ENCODE results near the gene IL1RAP.

Gene IL1RAP

GRCh38 chr3:190545191-190545590 is 31.3 kb downstream of the IL1RAP start:
- DNase-seq: no peak

DNA sequence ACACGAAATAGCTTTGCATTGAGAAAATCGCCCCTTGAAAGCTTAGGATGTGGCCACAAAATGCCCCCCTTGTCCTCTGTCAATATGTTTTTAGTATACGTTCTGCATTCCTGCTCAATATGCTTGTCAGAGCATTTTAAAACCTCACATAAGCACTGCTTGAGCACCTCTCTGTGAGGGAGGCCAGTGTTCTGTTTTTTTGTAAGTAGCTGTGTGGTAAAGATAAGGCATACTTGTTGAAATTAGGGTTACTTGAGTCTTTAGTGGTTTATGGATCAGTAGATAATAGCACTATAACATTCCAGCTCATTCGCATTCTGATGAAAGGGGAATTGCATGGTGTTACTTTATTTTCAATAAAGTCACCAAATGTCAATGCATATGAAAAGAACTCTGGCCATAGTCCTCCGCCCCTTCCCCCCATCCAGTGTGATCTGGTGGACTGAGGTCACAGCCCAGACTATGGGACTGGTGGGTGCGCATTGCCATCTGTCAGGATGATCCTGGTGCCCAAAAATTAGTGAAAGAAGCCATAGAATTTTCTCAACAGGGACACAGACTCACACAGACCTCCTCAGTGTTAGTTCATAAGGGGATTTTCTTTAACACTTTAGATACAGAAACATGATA is 33.1 kb downstream of the IL1RAP start:
- DNase-seq: no peak

DNA sequence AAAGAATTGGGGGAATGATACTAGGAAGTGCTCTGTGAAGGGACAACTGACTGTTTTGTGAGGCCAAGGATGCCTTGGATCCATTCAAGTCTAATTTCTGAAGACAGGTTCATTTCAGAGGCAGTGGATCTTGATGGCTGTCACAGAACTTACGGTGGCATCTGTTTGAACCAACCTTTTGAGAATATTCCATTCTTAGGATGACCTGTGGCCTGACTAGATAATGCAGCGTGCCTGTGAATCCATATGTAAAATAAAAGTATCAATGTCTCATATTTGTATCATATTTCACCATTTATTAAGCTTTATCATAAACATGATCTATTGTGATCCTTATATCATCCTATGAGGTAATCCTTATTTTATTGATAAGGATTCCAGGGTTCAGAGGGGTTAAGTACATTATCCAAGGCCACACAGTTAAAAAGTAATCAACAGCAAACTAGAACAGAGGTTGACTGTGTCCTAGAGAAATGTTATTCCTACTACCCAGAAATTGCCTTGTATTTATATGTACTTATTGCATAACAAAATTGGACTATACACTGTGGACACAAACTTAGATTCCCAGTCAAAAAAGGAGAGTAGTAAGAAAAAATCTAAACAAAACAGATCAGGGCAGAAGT is 34.3 kb downstream of the IL1RAP start:
- no peak for DNase-seq

DNA sequence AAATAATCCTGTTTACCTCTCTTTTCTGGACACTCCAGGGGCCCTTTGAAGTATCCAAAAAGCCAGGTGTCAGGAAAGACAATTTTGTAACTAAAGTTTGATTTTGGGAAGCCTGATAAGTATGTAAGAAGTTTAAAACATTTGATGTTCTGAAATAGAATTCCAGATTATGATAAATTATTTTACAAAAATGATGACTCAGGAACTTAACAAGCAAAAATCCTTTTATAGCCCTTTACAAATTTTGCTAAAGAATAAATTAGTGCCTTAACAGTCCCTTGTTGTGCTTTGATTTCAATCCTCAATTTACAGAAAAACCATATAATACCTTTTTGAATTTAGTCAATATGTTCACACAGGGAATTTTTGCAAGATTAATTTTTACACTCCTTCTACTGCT is 38.1 kb downstream of the IL1RAP start:
- no peak for DNase-seq

GRCh38 chr3:190552969-190553759 is 39.3 kb downstream of the IL1RAP start:
- DNase-seq: no peak

- no peak for DNase-seq
Observed at GRCh38 chr3:190554197-190554596, 40.3 kb downstream of the IL1RAP start.

DNA sequence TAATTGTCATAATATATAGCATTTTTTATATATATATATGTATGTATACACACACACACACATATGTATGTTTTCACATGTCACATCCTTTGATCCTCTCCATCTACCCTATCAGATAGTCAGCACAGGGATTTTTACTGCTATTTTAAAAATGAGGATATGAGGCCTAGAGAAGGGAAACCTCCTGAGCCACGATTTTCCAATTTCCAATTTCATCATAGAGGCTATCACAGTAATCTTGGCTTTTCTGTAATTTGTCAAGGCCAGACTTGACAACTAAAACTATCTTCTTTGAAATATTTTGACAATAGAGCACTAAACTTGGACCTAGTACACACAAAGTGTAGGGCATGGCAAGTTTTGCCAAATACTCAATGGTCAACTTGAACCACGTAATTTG is 42.5 kb downstream of the IL1RAP start:
- no peak for DNase-seq

DNA sequence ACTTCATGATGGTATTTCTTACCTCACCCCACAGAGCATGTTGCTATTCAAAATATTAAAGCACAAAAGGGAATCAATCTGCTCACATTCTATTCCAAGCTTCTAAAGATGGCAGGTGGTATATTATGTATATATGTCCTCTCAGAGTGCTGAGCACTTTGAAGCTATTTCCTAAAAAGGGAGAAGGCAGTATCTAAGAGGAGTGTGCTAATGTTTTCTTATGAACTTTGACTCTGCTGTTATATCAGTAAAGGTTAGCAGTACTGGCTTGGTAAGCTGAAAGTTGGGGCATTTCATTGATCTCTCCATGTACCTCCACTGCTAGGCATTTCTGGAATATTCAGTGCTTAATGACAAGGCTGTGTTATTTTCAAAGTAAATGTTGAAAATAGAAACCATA is 43.4 kb downstream of the IL1RAP start:
- DNase-seq: no peak

GRCh38 chr3:190558316-190558715 is 44.4 kb downstream of the IL1RAP start:
- no peak for DNase-seq

DNA sequence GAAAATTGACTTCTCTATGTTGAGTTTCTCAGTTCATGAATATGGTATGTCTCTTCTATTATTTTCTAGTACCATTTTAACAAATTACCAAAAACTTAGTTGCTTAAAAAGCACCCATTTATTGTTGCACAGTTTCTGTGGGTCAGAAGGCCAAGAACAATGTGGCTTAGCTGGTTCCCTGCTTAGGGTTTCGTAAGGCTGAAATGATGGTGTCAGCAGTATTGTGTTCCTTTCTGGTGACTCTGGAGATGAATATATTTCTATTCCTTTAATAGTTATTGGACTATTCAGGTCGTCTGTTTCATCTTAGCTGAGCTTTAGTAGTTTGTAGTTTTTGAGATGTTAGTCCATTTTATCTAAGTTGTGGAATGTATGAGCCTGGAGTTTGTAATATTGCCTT is 44.9 kb downstream of the IL1RAP start:
- DNase-seq: no peak

DNA sequence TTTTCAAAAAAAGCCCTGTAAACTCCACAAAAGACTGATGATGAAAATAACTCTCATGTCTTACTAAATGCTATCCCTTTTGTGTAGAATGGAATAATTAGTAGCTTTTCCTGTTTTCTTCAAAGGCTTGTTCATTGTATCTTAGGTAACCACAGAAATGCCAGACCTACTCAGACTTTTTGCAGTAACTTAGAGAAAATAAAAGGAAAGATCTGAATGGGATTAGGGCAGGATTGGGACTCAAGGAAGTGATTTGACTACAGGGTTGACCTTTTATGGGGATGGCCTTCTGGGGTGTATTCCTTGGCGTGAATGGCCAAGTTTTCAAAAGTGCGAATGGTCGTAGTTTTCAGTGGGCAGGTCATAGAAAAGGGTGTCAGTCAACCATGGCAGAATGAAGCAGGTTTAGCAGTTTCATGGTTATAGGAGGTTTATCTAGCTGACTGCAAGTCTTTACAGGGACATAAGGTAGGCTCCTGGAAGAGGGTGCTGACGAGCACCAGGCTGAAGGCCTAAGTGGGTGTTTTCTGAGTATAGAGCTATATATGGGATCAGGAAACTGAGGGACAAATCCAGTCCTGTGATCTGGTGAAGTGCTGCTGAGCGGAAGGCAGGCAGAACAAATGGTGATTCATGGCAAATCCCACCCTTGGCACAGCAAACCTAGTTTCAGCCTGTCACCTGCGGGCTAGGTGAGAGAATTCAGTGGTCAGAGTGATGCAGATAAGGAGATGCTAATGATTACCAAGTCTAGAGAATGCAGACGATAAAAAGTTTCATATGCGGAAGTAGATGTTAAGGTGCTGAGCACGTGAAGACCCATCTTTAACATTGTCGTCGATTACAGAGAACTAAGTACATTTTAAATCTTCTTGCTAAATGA is 46.4 kb downstream of the IL1RAP start:
- DNase-seq: no peak

DNA sequence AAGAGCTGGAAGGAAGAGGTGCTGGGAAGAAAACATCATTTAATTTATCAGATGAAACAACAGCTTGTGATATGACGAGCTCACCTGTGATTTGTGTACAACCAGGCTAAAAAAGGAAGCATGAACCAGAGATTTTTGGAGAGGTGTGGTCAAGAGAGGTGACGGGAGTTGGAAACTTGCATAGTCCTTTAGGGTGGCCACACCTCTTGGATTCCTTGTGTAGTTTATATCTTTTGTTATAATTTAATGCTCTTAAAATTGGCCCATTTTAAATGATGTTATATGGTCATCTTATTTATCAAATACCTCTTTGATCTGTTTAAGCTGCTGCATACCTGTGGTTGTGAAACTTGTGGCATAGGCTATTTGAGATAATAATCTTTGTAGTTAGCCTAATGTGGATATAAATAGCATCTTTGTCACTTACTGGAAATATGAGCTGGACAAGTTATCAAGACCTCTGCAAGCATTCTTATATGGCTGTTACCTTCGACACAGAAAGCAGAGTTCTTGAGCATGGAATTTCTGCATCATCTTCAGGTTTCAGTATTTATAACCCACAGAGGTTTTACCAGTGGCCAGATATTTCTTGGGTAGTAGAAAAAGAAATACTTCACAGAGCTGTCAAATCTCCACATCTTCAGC is 49.1 kb downstream of the IL1RAP start:
- no peak for DNase-seq

DNA sequence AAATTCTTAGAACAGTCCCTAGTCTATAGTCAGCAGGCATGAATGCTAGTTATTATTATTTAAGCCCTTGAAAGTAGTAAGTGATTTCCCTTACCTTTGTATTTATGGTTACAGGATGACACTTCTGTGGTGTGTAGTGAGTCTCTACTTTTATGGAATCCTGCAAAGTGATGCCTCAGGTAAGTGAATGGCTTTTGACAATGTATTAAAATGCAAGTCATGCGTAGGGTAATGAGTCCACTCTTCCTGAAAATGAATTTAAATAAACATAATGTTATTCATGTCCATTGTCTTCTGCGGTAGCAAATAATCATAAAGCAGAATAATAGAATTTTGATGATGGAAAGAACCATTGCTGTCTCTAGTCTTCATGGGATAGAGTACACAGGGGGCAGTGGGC is 50.3 kb downstream of the IL1RAP start:
- no peak for DNase-seq

GRCh38 chr3:190566043-190566933 is 52.4 kb downstream of the IL1RAP start:
- peak; percentile 84 for DNase-seq

DNA sequence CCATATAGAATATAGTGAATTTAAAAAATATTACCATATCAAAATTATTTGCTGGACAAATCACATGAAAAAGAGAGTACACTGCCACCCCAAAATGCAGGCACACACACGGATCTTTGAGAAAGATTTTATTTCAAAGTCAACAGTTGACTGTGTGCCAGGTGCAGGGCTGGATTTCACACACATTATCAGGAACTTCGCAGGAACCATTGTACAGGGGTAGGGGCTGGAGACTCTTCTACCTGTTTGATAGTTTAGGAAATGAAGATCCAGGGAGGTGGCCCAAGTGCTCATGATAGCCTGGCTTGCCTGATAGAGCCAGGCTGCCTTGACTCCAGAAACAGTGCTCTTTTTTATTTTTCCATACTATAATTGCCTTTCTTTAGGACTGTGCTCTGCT is 54.2 kb downstream of the IL1RAP start:
- no peak for DNase-seq

GRCh38 chr3:190574473-190574872 is 60.6 kb downstream of the IL1RAP start:
- no peak for DNase-seq

DNA sequence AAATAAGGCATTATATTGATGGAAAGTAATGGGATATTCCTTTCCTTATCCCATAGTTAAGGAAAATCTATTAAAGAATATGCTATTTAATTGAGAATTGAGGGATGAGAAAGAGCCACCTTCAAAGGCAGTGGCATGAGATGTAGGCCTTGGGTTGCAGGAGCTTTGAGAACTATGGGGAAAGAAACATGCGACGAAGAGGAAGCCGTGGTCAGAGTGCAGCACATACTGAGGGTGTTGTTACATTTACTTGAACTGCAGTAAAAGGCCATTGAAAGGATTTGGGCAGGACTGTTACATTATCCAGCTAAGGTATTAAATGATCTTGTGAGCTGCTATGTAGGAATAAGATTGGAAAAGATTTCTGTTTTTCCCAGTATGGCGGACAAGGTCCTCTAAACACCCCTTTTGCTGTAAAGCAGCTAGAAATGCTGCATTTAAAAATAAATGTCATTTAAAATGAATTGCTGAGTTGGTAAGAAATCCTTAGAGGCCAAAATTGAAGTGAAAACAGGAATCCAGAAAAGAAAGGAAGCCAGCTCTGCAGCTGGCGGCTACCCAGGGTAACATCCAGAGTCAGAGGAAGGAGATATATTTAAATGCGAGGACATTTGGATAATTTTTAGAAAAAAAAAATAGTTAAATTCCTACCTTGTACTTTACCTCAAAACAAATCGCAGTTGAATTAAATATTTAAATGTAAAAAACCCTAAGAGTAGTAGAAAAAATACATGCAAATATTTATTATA is 61.7 kb downstream of the IL1RAP start:
- DNase-seq: no peak

GRCh38 chr3:190577225-190577624 is 63.3 kb downstream of the IL1RAP start:
- no peak for DNase-seq

DNA sequence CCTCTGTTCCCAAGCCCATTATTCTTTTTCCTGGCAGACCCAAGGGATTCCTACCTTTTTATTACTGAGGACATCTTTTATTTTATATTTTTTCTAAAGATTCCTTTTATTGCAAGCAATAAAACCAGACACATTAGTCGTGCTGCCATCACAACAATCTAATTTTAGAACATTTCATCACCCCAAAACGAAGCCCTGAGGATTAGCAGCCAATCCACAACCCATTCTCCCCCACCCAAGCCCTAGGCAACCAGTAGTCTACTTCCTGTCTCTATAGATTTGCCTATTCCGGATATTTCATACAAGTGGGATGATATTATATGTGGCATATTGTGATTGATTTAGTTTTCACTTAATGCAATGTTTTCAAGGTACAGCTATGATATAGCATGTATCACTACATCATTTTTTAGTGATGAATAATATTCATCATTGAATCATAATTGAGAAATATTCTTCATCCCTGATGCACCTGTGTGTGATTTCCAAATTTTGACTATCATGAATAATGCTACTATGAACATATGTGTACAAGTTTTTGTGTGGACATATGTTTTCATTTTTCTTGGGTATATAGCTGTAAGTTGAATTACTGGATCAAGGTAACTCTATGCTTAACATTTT is 65.7 kb downstream of the IL1RAP start:
- DNase-seq: no peak

- DNase-seq: no peak
Observed at GRCh38 chr3:190580417-190580816, 66.5 kb downstream of the IL1RAP start.
